ENCODE data around the gene BMP6. TPM values are rescaled to one million over a fixed set of nuclear protein-coding genes. Genes with fewer than 3 reads are reported as not detected.
A peak's percentile ranks its signal among the peaks of the same experiment; 100 is the strongest.

BMP6 gene
- polyA plus RNA-seq, 4 donors = 0.22 to 2.0 (median 0.94) TPM

GRCh38 chr6:7902221-7902620, 176.3 kb downstream of the BMP6 start:
- Histone ChIP-seq H3K4me1 (ENCODE audit: control insufficient read depth in 3 of 3, insufficient read depth in 2 of 3, low read depth in 1 of 3, low read length in 2 of 3) (peaks cover 0 to 14% (median 2%) of the 10 kb centered on the region in 3 donors), H3K27ac (ENCODE audit: low read depth in 1 of 3, low read length in 2 of 3) (peak overlapping the region in 1 of 3 donors; percentile 37), H3K9me3 (ENCODE audit: control insufficient read depth in 2 of 2, insufficient read depth in 1 of 2, low read depth in 1 of 2, low read length in 1 of 2) (no peaks in the 10 kb centered on the region), H3K36me3 (ENCODE audit: control insufficient read depth in 3 of 3, insufficient read depth in 2 of 3, low read depth in 1 of 3, low read length in 3 of 3) (peaks cover 5 to 62% (median 12%) of the 10 kb centered on the region in 3 donors), H3K27me3 (ENCODE audit: control insufficient read depth in 3 of 3, insufficient read depth in 3 of 3, low read length in 3 of 3) (no peaks in the 10 kb centered on the region), H3K4me3 (ENCODE audit: low read depth in 1 of 3, low read length in 3 of 3) (no peak overlapping the region)
- WGBS, 3 donors = 75 to 83% (median 76%) methylated on average over 8 of the region's 8 CpGs
- FAIRE-seq (no peak), DNase-seq (no peak)

DNA sequence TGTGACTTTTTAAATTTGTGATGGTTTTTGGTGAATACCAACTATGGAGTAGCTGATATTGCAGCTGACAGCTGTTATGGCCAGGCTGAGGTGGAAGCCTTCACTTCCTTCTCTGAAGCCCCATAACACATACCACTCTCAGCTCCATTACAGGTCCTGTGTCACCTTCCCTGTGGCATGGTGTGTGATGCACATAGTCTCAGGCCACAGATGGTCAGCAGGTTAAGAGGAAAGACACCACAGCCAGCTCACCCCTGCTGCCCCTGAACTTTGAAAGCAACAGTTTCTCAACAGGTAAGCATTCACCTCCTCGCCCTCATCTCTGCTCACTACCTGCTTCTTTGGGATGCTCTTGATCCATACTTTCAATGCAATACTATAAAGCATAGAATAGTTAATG, 177.0 kb downstream of the BMP6 start:
- H3K27ac ChIP-seq (ENCODE audit: low read depth in 1 of 3, low read length in 2 of 3) = no peak overlapping the region
- FAIRE-seq (no peak), DNase-seq (no peak)
- H3K27me3 ChIP-seq (ENCODE audit: control insufficient read depth in 3 of 3, insufficient read depth in 3 of 3, low read length in 3 of 3) = no peaks in the 10 kb centered on the region
- H3K9me3 ChIP-seq (ENCODE audit: control insufficient read depth in 2 of 2, insufficient read depth in 1 of 2, low read depth in 1 of 2, low read length in 1 of 2) = no peaks in the 10 kb centered on the region
- H3K36me3 ChIP-seq (ENCODE audit: control insufficient read depth in 3 of 3, insufficient read depth in 2 of 3, low read depth in 1 of 3, low read length in 3 of 3) = peaks cover 3 to 63% (median 12%) of the 10 kb centered on the region in 3 donors
- H3K4me3 ChIP-seq (ENCODE audit: low read depth in 1 of 3, low read length in 3 of 3) = no peak overlapping the region
- WGBS, 3 donors = 86 to 100% (median 96%) methylated on average over 1 of the region's 1 CpG
- H3K4me1 ChIP-seq (ENCODE audit: control insufficient read depth in 3 of 3, insufficient read depth in 2 of 3, low read depth in 1 of 3, low read length in 2 of 3) = peaks cover 0 to 14% (median 2%) of the 10 kb centered on the region in 3 donors

GRCh38 chr6:7903673-7904072, 177.8 kb downstream of the BMP6 start:
- FAIRE-seq (no peak), DNase-seq (no peak)
- H3K27ac ChIP-seq (ENCODE audit: low read depth in 1 of 3, low read length in 2 of 3) = no peak overlapping the region
- 83 to 92% (median 88%) methylated on average over 3 of the region's 3 CpGs for WGBS, 3 donors
- no peaks in the 10 kb centered on the region for H3K27me3 ChIP-seq (ENCODE audit: control insufficient read depth in 3 of 3, insufficient read depth in 3 of 3, low read length in 3 of 3)
- peaks cover 3 to 58% (median 9%) of the 10 kb centered on the region in 3 donors for H3K36me3 ChIP-seq (ENCODE audit: control insufficient read depth in 3 of 3, insufficient read depth in 2 of 3, low read depth in 1 of 3, low read length in 3 of 3)
- no peaks in the 10 kb centered on the region for H3K9me3 ChIP-seq (ENCODE audit: control insufficient read depth in 2 of 2, insufficient read depth in 1 of 2, low read depth in 1 of 2, low read length in 1 of 2)
- H3K4me1 ChIP-seq (ENCODE audit: control insufficient read depth in 3 of 3, insufficient read depth in 2 of 3, low read depth in 1 of 3, low read length in 2 of 3) = peaks cover 0 to 14% (median 2%) of the 10 kb centered on the region in 3 donors
- no peak overlapping the region for H3K4me3 ChIP-seq (ENCODE audit: low read depth in 1 of 3, low read length in 3 of 3)

GRCh38 chr6:7904654-7905319, 178.9 kb downstream of the BMP6 start:
- peaks cover 3 to 52% (median 9%) of the 10 kb centered on the region in 3 donors for H3K36me3 ChIP-seq (ENCODE audit: control insufficient read depth in 3 of 3, insufficient read depth in 2 of 3, low read depth in 1 of 3, low read length in 3 of 3)
- H3K9me3 ChIP-seq (ENCODE audit: control insufficient read depth in 2 of 2, insufficient read depth in 1 of 2, low read depth in 1 of 2, low read length in 1 of 2) = no peaks in the 10 kb centered on the region
- no peaks in the 10 kb centered on the region for H3K27me3 ChIP-seq (ENCODE audit: control insufficient read depth in 3 of 3, insufficient read depth in 3 of 3, low read length in 3 of 3)
- DNase-seq (no peak), FAIRE-seq (no peak)
- no peak overlapping the region for H3K4me3 ChIP-seq (ENCODE audit: low read depth in 1 of 3, low read length in 3 of 3)
- peaks cover 4 to 10% (median 4%) of the 10 kb centered on the region in 3 donors for H3K4me1 ChIP-seq (ENCODE audit: control insufficient read depth in 3 of 3, insufficient read depth in 2 of 3, low read depth in 1 of 3, low read length in 2 of 3)
- peak overlapping the region in 1 of 3 donors; percentile 1 for H3K27ac ChIP-seq (ENCODE audit: low read depth in 1 of 3, low read length in 2 of 3)
- 86 to 91% (median 87%) methylated on average over 5 of the region's 5 CpGs for WGBS, 3 donors

- 79 to 89% (median 88%) methylated on average over 2 of the region's 2 CpGs for WGBS, 3 donors
- no peaks in the 10 kb centered on the region for H3K9me3 ChIP-seq (ENCODE audit: control insufficient read depth in 2 of 2, insufficient read depth in 1 of 2, low read depth in 1 of 2, low read length in 1 of 2)
- H3K36me3 ChIP-seq (ENCODE audit: control insufficient read depth in 3 of 3, insufficient read depth in 2 of 3, low read depth in 1 of 3, low read length in 3 of 3) = peaks cover 3 to 50% (median 9%) of the 10 kb centered on the region in 3 donors
- H3K27ac ChIP-seq (ENCODE audit: low read depth in 1 of 3, low read length in 2 of 3) = no peak overlapping the region
- no peak for DNase-seq
- H3K4me3 ChIP-seq (ENCODE audit: low read depth in 1 of 3, low read length in 3 of 3) = no peak overlapping the region
- FAIRE-seq = no peak
- H3K27me3 ChIP-seq (ENCODE audit: control insufficient read depth in 3 of 3, insufficient read depth in 3 of 3, low read length in 3 of 3) = no peaks in the 10 kb centered on the region
- peaks cover 4 to 9% (median 4%) of the 10 kb centered on the region in 3 donors for H3K4me1 ChIP-seq (ENCODE audit: control insufficient read depth in 3 of 3, insufficient read depth in 2 of 3, low read depth in 1 of 3, low read length in 2 of 3)
These were observed 179.5 kb downstream of the BMP6 start for GRCh38 chr6:7905416-7905815.

DNA sequence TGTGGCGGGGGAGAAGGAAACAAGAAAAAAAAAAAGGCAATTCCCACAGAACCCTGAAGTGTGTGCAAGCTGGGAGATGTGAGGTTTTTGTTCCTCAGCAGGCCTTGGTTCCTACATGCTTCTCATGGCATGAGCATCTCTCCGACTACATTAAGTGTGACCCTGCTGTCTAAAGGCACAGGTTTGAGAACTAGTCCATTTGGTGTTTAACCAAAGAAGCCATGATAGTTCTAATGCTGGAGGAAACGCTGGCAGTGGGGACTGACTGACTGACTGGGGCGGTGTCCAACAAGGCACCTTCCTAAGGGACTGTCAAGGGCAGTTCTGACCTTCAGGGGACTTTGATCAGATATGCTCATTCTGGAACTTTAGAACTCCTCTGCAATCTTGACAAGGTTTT, 180.8 kb downstream of the BMP6 start:
- Histone ChIP-seq H3K4me1 (ENCODE audit: control insufficient read depth in 3 of 3, insufficient read depth in 2 of 3, low read depth in 1 of 3, low read length in 2 of 3) (peaks cover 2 to 8% (median 4%) of the 10 kb centered on the region in 3 donors), H3K9me3 (ENCODE audit: control insufficient read depth in 2 of 2, insufficient read depth in 1 of 2, low read depth in 1 of 2, low read length in 1 of 2) (no peaks in the 10 kb centered on the region), H3K36me3 (ENCODE audit: control insufficient read depth in 3 of 3, insufficient read depth in 2 of 3, low read depth in 1 of 3, low read length in 3 of 3) (peaks cover 3 to 41% (median 9%) of the 10 kb centered on the region in 3 donors), H3K4me3 (ENCODE audit: low read depth in 1 of 3, low read length in 3 of 3) (no peak overlapping the region), H3K27ac (ENCODE audit: low read depth in 1 of 3, low read length in 2 of 3) (peak overlapping the region in 1 of 3 donors; percentile 18), H3K27me3 (ENCODE audit: control insufficient read depth in 3 of 3, insufficient read depth in 3 of 3, low read length in 3 of 3) (peaks cover 0 to 6% (median 0%) of the 10 kb centered on the region in 3 donors)
- no peak for FAIRE-seq
- 82 to 89% (median 89%) methylated on average over 4 of the region's 4 CpGs for WGBS, 3 donors
- no peak for DNase-seq

- Histone ChIP-seq H3K4me3 (ENCODE audit: low read depth in 1 of 3, low read length in 3 of 3) (no peak overlapping the region), H3K36me3 (ENCODE audit: control insufficient read depth in 3 of 3, insufficient read depth in 2 of 3, low read depth in 1 of 3, low read length in 3 of 3) (peaks cover 3 to 37% (median 6%) of the 10 kb centered on the region in 3 donors), H3K27ac (ENCODE audit: low read depth in 1 of 3, low read length in 2 of 3) (peak overlapping the region in 1 of 3 donors; percentile 72), H3K4me1 (ENCODE audit: control insufficient read depth in 3 of 3, insufficient read depth in 2 of 3, low read depth in 1 of 3, low read length in 2 of 3) (peaks cover 2 to 8% (median 4%) of the 10 kb centered on the region in 3 donors), H3K9me3 (ENCODE audit: control insufficient read depth in 2 of 2, insufficient read depth in 1 of 2, low read depth in 1 of 2, low read length in 1 of 2) (no peaks in the 10 kb centered on the region), H3K27me3 (ENCODE audit: control insufficient read depth in 3 of 3, insufficient read depth in 3 of 3, low read length in 3 of 3) (peaks cover 0 to 10% (median 0%) of the 10 kb centered on the region in 3 donors)
- 86 to 88% (median 87%) methylated on average over 4 of the region's 4 CpGs for WGBS, 3 donors
- no peak for FAIRE-seq
- no peak for DNase-seq
These were observed 181.3 kb downstream of the BMP6 start for GRCh38 chr6:7907159-7907558.

DNA sequence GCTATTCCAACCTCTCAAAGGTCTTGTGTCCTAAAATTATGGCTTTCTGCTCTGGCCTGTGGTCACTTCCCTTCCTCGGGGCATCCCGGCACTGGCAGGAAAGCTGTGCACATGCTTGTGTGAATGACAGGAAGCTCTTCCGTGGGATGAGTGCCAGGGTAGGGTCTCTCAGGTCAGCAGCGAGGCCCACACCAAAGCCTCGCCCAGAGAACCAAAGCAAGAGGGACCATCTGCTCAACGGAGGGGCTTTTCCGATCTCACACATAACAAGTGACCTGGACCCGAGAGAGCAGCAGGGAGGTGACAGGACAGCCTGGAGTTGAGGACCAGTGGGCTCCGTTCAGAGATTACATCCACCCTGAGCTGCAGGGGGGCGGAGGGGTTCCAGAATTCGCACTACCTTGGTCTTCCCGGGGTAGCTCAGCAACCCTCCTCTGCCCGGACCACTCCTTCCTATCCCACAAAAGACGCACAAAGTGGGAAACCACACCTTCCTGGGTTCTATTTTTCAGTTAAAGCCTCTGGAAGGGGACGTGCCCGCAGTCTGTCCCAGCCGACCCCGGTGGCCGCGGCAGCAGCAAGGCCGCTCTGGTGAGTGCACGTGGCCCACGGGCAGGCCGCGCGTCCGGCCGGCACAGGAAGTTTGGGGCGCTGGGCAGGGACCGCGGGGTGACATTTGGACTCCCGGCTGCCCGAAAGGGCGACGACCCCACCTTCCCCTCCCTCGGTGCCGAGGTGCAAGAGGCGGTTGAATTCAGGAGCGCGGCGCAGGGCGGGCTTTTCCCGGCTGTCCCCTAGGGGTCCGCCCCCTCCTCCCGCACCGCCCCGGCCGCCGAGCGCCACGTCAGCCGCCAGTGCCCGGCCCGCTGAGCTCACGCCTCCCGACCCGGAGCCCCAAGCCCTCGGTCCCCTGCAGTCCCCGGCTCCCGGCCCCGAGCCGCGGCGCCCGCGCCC, 183.7 kb downstream of the BMP6 start:
- no peak for FAIRE-seq
- Histone ChIP-seq H3K4me1 (ENCODE audit: control insufficient read depth in 3 of 3, insufficient read depth in 2 of 3, low read depth in 1 of 3, low read length in 2 of 3) (peaks cover 2 to 8% (median 4%) of the 10 kb centered on the region in 3 donors), H3K9me3 (ENCODE audit: control insufficient read depth in 2 of 2, insufficient read depth in 1 of 2, low read depth in 1 of 2, low read length in 1 of 2) (no peaks in the 10 kb centered on the region), H3K4me3 (ENCODE audit: low read depth in 1 of 3, low read length in 3 of 3) (peak overlapping the region; percentile 68 to 93 (median 84)), H3K27ac (ENCODE audit: low read depth in 1 of 3, low read length in 2 of 3) (peak overlapping the region in 2 of 3 donors; percentile 19 to 80), H3K27me3 (ENCODE audit: control insufficient read depth in 3 of 3, insufficient read depth in 3 of 3, low read length in 3 of 3) (peaks cover 0 to 25% (median 0%) of the 10 kb centered on the region in 3 donors), H3K36me3 (ENCODE audit: control insufficient read depth in 3 of 3, insufficient read depth in 2 of 3, low read depth in 1 of 3, low read length in 3 of 3) (peaks cover 0 to 17% (median 0%) of the 10 kb centered on the region in 3 donors)
- 2 to 4% (median 3%) methylated on average over 37 to 66 of the region's 66 CpGs for WGBS, 3 donors
- DNase-seq = peak; percentile 60 to 78

All from small intestine (tissue), 7 donors.